Superior temporal gyrus (tissue), 1 donor: ENCODE results near the gene MESP2.

Source experiments
- DNase-seq: peaks from one replicate; pipeline ENCODE4 v3.0.0-alpha.2; 2016; ENCODE audit errors: extremely low spot score

MESP2 gene

DNA sequence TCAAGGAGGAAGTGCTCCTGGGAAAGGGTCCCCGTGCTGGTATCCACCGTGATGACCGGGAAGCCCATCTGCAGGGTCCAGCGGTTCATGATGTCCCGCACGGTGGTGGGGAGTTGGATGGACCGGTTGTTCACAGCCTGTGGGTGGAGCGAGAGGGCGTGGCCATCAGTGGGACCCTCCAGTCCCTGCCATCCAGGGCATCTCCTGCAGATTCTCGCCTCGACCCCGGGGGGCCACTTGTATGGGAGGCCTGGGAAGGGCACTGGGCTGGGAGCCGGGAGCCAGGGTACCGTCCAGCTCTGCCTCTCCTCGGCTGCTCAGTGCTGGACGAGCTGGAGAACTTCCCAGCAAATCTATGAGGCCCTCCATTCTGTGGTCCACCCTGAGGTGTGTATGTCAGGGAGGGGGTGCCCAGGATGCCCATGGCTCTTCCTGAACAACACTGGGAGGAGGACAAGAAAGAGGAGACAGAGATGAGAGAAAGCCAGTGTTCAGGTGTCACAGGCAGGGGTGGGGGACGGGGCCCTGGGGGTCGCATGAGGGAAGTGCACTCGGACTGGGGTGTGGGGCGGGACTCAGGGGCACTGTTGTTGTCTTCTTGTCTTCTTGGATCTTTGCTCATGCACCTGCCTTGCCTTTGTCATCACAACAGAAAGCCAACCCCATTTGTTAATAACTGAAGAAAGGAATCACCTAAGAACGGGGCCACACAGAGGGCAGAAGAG lies 25.5 kb downstream of the MESP2 start:
- no peak for DNase-seq

DNA sequence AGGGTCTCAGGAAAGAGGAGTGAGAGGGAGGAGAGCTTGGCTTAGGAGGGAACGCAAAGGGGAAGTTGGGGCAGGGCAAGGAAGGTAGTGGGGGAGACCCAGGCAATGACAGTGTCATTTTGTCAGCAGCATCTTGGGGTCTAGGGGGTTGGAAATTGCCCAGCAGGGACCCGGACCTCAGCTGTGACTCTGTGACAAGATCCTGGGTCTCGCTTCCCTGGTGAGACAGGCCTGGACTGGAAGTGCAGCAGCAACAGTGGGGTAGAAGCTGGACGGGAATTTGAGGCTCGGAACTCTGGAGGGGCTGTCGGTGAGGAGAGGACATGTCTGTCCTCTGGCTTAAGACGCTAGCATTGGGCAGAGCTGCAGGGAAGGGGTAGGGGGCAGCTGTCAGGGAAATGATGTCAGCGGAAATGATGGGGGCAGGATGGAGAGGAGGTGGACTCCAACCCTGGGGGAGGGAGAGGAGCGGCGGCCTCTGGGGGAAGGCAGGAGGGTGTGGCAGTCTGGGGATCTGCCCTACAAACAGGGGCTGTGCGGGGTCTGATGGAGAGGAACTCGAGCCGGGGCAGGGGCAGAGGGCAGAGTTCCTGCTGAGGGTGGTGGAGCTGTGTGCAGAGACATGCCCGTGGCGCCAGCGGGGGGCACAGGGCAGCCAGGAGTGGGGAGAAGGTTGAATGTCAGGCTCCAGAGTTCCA lies 26.2 kb downstream of the MESP2 start:
- no peak for DNase-seq

DNA sequence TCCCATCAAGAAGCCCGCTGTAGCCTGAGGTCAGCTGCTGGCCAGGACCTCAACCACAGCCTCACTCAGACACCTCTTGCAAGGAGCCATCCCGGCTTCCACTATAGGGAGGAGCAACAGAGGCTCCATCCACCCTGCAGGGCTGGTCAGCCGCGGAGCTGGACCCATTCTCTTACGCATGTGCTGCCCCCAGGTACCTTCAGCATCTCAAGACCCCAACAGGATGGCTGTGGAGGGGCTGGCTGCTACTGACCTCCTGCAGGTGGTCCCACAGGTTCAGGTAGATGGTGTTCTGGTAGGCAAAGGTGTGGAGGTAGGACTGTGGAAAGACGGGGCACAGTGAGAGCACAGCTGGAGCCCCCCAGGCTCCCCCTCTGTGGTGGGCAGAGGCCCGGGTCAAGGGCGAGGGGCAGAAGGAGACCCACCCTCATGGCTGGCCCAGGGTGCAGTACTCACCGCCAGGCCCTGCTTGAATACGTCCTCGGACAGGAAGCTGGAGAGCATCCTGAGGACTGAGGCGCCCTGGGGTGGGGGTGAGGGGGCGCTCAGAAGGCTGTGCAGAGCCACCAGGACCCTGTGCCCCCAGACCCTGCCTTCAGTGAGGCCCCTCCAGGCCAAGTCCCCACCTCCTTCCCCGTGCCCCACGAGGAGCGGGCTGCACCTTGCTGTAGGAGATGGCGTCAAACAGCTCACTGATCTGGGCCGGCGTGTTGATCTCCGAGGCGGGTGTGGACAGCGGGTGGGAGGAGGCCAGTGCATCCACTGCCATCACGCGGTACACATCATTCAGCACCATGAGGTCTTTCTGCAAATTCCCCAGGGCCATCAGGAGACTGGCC lies 27.1 kb downstream of the MESP2 start:
- DNase-seq: no peak

DNA sequence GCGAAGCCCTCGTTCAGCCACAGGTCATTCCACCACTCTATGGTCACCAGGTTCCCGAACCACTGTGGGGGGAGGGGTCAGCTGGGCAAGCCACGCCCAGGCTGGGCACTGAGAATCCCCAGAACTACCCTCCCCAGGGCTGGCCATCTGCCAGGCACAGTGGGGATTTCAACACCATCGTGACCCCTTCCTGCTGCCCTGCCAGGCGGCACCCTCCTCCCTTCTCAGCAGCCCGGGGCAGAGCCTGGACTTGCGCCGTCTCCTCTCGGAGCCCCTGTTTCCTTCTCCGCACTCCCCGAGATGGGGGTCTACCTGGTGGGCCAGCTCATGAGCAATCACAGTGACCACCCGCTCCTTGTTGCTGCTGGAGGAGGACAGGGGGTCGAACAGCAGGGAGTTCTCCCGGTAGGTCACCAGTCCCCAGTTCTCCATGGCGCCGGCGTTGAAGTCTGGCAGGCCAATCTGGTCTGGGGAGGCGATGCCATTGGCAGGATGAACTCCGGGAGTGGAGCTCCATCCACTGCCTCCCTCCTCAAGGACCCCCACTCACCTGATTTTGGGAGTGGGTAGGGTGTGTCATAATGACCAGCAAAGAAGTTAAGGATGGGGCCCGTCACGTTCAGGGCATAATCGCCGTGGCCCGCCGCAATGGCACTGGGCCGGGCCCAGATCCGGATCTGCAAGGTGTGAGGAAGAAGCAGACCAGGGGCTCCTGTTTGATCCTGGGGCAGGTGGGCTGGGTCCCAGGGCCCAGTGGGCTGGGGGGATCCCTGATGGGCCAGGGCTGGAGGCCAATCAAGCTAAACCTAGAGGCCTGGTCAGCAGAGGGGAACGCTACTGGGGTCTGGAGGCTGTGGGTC lies 28.0 kb downstream of the MESP2 start:
- no peak for DNase-seq

DNA sequence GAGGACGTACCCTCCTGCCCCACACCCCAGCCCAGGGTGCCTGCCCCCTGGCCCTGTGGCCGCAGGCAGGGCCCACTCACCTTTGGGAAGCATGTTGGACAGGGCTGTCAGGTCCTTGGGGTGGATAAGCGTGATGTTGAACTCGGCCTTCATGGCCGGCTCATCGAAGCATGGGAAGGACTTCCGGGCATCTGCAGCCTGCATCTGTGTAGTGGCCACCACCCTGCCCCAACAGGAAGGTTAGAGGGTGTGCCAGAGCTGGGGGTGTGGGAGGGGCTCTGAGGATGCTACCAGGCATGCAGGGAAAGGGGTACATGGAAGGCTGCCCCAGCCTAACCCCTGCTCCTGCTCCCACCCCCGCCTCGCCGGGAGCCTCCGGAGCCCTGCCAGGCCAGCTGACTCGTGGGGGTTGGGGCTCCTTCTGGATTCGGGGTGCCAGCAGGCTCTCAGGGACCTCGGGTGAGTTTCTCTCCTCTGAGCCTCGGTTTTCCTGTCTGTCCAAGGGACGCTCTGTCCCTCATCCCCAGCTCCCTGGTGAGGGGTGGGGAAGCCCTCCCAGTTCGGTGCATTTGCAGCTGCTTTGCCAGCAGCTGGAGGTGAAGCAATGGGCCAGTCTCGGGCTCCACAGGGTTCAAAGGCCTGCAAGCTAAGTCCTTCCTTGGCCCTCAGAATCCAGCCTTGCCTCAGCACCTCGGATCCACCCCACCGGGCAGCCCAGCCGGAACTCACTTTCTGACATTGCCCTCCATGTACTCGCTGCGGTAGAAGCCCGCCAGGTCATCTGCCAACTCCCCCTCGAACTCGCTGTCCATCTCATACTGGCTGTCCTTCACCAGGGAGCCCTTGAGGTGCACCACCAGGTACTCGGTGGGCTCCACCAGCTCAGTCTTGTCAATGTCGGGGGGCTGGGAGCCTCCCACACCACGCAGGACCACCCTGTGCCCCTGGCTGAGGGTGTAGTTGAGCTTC lies 29.4 kb downstream of the MESP2 start:
- no peak for DNase-seq

DNA sequence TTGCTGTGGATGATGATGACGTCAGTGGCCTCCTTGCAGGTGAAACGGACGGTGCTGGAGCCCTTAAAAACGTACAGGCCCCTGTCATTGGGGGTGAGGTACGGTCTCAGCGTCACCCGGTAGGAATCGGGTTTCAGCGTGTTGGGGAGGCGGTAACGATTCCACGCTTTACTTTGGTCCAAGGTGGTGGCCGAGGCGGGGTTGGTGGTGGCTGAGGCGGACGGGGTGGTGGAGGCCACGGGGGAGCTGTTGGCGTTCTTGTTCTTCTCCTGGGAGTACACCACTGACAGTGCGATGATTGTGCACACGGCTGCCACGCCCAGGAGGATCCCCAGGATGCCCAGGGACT lies 30.1 kb downstream of the MESP2 start:
- no peak for DNase-seq

DNA sequence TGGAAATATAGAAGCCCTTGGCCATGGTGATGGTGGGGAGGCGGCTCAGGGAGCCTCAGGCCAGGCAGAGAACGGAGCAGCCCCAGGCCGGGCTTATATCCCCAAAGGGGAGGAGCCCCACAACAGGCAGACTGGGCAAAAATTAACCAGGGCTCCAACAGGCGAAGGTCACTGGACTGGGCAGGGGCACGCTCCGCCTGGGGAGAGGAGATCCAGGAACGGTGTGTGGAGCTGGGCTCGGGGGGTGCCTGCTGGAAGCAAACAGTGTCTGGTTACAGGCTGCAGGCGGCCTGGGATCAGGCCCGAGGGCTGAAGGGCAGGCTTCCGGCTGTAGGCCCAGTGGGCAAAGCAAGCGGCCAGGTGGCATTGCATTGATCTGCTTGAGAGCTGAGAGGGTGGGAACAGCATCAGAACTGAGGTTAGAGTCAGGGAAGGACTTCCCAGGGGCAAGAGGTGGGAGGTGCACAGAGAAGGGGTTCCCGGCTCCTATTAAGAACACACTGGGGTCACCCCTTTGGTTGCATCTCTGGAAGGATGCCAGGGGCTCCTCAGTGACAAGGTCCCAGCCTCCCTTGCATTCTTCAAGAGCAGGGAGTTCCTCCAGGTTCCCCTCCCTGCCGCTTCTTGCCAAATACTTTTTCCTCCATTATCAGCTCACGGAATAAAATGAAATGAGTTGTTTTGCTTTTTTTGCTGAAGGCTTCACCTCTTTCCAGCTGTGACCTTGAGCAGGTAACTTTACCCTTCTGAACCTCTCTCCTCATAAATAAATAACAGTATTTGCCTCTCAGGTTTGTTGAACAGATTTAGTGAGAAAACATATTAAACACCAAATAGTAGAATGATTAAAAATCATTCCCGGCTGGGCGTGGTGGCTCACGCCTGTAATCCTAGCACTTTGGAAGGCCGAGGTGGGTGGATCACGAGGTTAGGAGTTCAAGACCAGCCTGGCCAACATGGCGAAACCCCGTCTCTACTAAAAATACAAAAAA lies 30.7 kb downstream of the MESP2 start:
- DNase-seq: no peak

DNA sequence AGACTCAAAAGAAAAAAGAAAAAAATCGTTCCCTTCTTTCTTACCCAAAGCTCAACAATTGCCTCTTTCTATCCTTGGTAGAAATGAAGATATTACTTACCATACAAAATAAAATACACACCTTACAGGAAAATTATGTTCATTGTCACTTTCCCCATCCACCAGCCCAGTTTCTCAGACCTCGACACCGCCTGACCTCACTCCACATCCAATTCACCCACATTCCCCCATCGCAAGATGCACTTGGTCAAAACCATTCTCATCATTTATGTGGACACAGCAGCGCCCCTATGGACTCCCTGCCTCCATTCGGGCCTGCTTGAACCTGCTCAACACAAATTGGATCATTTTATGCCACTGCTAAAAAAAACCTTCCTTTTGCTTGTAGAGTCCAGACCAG lies 31.6 kb downstream of the MESP2 start:
- DNase-seq: no peak

DNA sequence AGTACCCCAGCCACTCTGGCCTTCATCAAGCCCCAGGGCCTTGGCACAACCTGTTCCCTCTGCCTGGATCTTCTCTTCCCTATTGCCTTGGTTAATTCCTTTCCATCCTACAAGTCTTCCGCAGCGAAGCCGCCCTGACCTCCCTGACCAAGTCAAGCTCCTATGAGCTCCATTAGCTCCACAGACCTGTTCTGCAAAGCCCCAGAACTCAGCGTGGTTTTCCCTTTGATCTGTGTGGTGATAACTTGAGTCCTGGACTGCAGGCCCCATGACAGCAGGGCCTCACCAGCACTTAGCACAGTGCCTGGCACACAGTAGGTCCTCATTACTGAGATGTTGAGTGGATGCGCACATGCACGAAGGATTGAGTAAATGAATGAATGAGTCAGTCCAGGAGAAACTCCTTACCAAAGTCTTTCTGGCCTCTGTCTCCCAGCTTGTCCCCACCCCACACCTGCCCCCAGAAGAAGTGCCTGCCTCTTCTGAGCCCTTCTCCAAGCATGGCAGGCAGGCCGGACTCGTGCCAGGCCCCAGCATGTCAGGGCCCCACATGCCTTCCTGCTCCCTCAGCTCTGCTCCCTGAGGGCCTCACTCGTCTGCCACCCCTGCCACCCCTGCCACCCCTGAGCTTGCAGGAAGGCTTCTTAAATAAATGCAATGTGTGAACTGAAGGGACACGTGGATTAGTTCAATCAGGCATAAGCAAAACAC lies 32.2 kb downstream of the MESP2 start:
- no peak for DNase-seq

DNA sequence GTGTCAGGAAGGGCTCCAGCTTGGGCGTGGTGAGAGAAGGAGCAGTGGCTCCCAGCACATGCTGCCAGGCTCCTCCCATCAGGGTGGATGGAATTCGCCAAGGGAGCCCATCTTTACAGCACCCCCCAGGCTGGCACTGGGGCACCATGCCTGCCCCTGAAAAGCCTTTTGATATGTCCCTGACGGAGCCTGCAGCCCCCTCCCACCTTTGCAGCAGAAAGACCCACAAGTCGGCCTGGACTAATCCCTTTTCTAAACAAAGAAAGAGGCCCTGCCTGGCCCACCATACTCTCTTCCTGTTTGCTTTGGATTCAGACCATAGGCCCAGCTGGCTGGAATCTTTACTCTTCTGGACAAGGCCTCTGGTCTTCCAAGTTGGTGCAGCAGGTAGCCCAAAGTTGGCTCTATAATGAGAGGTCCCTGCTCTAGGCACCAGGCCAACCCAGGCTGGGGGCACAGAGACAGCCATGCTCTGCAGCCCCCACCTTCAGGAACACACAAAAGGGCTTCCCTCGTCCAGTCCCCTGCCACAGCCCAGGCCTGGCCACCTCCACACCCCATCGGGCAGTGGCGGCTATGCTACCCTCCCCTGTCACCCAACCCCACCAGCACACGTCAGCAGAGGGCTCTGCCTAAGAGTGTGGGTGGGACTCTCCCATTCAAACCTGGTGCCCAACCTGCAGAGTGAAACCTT lies 33.1 kb downstream of the MESP2 start:
- no peak for DNase-seq

DNA sequence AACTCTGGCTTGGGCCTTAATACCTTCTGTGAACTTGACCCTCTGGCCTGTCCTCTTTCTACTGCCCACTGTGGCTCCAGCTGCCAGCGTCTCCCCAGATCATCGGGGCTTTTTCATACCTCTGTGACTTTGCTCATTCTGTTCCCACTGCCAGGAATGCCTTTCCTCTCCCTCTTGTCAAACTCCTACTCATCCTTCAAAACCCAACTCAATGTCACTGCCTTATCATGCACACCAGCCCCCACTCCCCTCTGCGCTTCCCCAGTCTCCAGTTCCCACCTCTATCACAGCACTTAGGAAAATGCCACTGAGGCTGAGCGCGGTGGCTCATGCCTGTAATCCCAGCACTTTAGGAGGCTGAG lies 33.6 kb downstream of the MESP2 start:
- no peak for DNase-seq

DNA sequence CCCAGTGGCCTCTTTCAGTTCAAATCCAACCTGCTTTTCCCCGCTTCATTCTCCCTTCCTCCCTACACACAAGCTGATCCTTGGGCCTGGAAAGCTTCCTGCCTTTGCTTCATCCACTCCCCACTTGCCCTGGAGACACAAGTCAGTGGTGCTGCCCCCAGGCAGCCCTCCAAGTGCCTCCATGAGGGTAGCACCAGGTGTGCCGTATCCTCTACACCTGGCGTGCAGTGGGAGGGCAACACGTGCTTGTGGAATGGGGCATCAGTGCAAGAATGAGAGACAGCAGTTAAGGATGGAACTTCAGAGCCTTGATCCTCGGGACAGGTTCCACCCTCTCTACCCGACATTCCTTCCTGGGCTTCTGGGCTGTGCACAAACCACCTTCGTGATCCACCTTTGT lies 34.7 kb downstream of the MESP2 start:
- DNase-seq: no peak

DNA sequence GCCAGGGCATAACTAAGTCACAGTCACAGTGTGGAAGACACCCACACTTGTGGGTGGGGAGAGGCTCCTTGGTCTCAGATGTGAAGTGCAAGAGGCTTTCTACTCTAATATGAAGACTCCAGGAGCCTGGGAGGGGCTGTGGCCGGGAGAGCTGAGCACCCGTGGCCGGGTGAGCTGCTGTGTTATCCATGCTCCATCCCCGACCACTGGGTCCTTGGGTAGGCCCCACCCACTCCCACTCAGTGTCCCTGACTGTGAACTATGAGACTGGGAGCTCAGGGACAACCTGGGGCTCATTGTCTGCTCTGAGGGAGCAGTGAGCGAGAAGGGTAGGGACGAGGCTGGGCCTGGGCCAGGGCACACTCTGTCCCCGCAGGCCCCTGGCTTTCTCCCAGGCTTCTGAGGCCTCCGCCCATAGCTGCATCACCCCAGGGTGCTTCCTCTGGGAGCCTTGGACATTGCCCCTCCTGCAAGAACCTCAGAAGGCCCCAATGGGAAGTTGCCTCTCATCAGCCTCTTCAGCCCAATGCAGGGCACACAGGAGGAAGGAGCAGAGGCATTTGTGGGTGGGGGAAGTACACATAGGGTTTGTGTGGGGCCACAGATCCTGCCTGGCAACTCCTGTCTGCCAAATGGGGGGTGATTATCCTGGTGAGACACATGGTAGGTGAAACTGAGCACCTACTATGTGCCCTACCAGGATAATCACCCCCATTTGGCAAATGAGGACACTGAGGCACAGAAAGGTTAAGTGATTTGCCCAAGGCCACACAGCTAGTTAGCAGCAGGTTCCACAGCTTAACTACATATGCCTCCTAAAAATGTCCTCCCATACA lies 36.1 kb downstream of the MESP2 start:
- DNase-seq: no peak

DNA sequence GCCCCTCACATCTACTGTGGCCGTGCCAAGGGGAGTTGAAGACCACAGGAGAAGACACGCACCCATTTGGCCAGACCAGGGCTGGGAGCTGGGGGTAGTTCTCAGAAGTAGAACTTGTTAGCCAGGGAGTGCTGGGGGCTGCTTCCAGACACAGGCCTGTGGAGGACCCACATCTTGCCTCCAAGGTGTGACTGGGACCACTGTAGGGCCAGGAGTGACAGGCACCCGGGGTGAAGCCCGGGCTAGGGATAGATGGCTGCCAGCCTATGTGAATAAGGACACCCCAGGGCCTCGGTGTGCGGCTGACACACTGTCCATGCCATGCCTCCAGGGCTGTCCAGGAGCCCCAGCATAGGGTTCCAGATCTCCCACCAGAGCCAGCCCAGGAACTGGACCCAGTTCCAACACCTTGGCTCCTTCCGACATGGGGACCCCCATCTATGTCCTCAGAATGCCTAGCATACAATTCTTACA lies 36.8 kb downstream of the MESP2 start:
- DNase-seq: no peak

DNA sequence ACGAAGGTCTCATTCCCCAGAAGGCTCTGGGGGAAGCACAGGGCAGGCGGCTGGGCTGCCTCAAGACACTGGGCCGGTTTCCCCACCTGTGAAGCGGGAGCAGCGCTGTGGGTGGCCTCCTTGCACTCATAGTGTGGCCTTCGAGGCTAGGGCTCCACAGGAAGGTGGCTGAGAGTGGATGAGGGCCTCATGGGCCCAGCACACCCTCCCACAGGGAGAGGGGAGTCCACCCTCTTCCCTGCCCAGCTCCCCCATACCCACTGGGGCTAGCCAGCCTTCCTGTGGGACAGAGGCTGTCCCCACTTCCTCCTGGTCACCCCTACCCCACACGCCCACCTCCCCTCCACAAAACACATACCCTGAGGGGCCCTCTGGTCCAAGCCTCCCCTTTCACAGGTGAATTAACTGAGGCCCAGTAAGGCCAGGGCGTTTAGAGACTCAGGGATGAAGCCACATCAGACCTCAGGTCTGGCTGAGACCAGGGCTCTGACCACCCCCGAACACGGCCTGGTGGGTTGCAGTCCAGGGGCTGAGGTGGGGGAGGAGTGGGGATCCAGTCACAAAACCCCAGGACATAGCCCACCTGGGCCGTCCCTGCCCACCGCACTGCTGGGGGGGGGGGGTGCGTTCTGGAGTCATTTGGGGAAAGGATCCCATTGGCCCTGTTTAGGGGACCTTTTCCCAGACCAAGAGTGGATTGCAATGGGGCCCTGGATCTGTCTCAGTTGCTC lies 37.4 kb downstream of the MESP2 start:
- no peak for DNase-seq

DNA sequence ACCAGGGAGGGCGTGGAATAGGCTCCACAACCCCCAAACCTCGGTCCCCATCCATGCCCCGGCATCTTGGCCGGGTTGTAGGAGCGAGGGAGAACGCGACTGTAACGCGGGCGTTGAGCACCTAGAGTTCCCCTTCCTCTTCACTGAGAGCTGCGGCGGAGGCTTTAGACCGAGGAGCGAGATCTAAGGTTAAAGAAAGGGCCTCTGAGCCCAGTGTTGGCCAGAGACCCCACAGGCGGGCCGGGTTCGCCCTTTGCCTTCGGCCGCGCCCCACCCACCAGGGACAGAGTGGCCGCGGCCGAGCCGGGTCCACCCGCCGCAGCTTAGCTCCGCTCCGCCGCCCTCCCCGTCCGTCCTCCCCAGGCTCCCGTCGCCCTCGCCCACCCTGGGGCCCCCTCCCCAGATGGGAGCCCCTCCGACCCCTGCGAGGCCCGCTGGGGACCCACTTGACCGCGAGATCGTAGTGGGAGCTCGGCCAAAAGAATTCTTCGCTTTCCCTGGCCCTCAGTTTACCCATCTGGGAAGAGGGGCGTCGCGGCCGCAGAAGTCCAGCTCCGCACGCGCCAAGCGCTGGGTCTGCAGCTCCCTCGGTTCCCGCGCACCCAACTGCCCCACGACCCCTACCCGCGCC lies 38.1 kb downstream of the MESP2 start:
- DNase-seq: no peak
